Eye (tissue), 1 donor: ENCODE results near the gene TMEM222.
"Not testable (repeated sequence)": the region's sequence is repeated elsewhere in the genome, so short reads cannot be mapped to it uniquely, and the experiment has no call there.

Source experiments
- DNase-seq: peaks from one replicate; pipeline ENCODE4 v3.0.0-alpha.2; 2015

Gene TMEM222

DNA sequence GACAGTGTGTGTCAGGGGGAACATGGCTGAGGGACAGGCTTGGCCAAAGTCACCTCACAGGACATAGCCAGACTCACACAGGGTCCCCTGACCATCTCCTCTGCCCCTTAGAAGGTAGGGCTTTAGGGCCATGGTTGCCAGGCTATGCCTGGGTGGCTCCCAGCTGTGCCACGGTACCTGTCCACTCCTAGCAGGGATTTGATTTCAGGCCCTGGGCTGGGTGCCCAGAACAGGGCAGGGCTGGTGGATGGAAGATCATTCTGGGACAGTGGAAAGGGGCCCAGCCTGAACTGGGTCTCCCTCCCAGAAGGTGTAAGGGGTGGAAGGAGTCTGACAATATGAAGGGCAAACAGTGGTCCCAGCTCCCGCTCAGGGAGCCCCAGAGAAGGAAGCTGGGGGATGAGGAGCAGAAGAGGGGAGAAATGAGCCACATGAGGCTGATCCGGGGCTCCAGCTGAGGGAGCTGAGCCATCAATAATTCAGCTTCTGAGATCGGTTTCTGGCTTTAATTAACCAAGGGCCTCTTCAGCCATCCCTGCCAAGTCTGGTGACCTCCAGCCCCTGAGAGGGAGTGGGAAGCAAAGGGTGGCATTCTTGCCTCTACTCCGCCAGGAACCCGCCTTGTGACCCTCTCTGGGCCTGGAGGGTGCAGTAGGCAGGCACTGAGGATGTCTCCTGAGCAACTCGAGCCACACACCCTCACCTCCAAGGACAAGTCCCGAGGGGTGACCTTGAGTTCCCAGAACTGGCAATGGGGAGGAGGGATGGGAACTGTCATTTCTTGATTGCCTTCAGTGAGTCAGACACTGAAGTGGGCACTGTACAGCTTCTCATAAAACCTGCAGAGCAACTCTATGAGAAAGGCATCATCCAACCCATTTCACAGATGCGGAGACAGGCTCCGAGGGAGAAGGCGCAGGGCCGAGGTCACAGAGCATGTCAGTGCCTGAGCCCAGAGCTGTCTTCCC is 59.1 kb downstream of the TMEM222 start:
- peak; percentile 65 for DNase-seq

- no peak for DNase-seq
Measured at GRCh38 chr1:27381969-27382762, 60.2 kb downstream of the TMEM222 start.

- peak; percentile 39 for DNase-seq
Measured at GRCh38 chr1:27383039-27383605, 61.2 kb downstream of the TMEM222 start, which contains the start of gene CD164L2. Gene CD164L2 (minus strand): TSS chr1:27383333. CDS start chr1:27383239, 94 bp downstream.

GRCh38 chr1:27383661-27384060 is 61.7 kb downstream of the TMEM222 start:
- no peak for DNase-seq

DNA sequence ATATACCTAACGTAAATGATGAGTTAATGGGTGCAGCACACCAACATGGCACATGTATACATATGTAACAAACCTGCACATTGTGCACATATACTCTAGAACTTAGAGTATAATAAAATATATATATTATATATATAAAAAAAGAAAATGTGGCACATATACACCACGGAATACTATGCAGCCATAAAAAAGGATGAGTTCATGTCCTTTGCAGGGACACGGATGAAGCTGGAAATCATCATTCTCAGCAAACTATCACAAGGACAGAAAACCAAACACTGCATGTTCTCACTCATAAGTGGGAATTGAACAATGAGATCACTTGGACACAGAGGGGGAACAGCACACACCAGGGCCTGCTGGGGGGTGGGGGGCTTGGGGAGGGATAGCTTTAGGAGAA is 62.8 kb downstream of the TMEM222 start:
- not testable (repeated sequence) for DNase-seq
